Activated effector memory CD4-positive, alpha-beta T cell treated with Interleukin-2 at 50 U/mL for 16 hours (primary cell): Measurements from ENCODE around the gene SOCS2.
"Not testable (repeated sequence)": the region's sequence is repeated elsewhere in the genome, so short reads cannot be mapped to it uniquely, and the experiment has no call there.

Experiments
- DNase-seq: peaks from one replicate; pipeline ENCODE4 v3.0.0-alpha.2; 2020

Gene SOCS2, protein sequence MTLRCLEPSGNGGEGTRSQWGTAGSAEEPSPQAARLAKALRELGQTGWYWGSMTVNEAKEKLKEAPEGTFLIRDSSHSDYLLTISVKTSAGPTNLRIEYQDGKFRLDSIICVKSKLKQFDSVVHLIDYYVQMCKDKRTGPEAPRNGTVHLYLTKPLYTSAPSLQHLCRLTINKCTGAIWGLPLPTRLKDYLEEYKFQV

DNA sequence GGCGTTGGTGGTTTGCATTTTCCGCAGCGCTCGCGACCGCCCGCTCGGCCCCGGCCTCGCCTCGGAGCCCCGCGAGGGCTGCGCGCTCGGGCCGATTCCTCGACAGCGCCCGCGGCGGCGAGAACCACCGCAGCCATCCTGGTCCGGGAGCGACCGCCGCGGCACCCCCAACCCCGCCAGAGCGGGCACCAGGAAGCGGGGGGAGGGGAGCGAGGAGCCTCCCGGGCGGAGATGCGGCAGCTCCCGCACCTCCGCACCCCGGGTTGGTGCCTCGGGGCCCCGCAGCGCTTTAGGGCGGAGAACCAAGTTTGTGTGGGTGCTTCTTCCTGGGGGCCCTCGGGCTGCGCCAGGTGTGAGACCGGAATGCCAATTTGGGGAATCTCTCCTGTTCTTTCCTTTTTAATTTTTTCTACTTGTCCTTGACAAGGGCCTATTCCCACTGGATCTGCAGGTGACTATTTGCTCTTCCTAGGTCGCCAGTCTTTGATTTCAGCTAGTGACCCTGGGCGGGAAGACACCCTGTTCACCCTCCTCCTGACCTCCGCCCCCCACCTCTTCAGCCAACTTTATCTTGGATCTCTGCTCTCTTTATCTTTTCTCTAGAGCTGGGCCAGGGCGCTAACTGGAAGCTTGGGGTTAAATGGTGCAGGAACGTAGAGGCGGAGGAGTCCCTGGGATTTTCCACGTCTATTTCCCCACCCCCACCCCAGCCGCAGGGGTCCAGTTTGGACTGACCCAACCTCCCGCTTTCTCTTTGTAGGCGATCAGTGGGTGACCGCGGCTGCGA, at the start of gene SOCS2:
TSS of gene SOCS2 (plus strand) at position 751 of the 787 bp plus-strand sequence. CDS start 223 bp downstream, outside the sequence.
- DNase-seq = peak; percentile 12

DNA sequence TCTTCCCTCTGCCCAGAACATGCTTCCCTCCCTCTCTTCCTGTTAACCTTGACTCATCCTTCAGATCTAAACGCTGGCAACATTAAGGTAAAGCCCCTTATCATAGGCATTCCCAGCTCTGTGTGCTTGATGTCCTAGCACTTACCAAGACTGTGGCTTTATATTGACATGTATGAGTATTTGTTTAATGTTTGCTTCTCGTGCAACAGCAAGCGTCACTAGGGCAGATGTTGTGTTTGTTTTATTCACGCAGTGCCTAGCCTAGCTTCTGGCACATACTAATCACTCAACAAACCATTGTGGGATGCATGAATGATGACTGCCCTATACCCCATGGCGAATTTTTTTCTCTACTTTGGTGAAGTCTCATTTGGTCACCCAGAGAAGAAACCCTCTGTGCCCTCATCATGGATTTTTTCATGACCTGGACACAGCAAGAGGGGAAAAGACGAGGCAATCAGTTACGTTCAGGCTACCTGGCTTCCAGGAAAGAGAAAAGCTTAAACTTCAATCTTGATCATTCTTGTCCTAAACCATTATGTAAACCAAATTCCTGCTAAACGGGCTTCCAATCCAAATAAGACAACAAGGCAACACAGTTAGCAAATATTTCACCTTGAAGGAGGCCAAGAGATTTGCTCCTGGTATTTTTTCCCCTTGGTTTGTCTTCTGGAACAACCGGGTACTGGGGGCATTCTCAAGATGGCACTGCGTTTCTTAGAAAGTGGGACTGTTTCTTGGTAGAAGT, 47.9 kb upstream of the SOCS2 start:
- no peak for DNase-seq

DNA sequence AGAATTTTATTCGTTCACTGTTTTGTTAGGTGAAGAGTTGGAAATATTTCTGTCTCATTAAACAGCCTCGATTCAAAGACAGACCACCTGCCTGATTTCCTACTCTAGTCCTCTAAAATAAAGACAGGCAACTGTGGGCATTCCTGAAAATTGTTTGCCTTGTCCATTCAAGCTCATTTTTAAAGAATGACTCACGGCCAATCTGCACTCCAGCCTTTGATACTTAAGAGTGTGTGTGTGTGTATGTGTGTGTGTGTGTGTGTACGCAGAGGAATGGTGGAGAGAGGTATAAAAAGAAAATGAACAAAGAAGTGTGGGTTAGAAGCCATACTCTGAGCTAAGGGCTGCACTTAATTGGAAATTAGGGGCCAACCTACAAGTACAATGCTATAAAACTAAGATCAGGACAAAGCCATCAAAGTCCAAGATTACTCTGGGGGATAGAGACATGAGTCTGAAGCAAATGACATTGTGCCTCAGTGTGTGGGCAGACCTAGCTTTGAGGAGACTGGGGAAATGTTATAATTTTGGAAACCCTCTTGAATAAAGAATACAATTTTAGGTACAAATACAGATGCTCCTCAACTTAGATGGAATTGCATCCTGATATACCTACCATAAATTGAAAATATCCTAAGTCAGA, 45.6 kb upstream of the SOCS2 start:
- DNase-seq = no peak

DNA sequence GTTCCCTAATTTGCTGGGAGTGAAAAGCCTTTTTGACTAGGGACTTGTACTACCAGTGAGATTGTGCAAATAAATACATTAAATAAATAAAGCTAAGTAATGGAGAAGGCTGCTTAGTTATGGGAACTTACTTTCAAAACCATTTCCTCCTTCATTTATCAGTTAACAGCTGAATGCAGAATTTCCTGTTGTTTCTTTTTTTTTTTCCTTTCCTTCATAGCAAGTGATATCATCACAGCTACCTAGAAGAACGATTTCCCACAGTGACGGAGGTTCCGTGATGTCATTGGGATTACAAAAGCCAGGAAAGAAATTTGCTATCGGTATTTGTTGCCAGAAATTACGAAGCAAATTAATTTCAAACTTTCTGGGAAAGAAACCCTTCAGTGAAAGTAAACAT, 42.1 kb upstream of the SOCS2 start:
- DNase-seq = no peak

DNA sequence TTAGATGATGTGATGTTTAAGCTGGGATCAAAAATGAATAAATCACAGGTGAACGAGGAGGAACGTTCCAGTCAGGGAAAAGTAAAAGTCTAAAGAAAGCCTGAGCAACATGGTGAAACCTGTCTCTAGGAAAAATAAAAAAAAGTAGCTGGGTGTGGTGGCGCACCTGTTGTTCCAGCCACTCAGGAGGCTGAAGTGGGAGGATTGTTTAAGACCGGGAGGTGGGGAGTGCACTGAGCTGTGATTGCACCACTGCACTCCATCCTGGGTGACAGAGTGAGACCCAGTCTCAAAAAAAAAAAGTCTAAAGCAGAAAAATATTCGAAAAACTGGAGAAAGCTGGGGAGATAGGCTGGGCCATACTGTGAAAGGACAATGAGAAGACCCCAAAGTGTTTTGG, 39.2 kb upstream of the SOCS2 start:
- DNase-seq = no peak

DNA sequence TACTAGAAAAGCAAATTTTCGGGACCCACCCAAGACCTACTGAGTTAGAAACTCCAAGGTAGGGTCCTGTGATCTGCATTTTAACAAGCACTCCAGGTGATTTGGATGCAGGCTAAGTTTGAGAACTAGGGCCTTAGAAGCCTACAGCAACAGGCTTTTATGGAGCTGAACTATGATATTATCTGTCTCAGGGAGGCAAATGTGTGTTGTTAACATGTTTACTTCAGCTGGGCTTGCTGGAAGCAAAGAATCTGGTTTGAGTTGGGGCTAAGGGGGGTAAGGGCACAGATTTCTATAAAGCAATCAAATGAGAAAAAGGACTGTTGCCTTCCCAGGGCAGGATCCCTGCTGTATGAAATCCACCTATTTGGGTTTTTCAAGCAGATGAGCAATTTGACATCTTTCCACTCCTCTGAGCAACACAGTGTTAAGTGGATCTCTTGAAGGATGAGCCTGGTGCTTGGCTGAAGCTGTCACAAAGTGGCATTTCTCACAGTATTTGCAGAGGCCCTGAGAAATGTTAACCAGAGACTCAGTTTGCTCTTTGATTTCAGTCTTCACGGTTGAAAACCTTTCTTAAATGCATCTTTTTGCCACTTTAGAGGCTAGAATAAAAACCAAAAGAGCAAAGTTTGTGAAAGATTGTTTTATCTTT, 36.2 kb upstream of the SOCS2 start:
- no peak for DNase-seq

GRCh38 chr12:93536766-93537488, 35.5 kb upstream of the SOCS2 start:
- no peak for DNase-seq

DNA sequence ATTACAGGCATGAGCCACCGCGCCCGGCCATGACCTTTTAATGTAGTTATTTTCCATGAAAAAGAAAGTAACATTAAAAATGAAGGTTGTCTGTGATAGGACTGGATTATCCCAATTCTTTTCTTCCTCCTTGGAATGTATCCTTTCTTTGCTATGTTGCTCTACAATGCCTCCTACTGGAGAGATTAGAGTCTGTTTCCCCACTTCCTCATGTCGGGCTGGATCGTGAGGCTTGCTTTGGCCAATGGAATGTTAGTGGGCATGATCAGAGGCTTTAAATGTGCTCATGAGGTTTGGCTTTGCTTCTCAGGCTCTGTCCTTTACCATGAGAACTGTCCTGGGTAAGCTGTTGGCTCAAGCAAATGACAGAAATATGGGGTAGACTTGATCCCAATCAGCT, 34.7 kb upstream of the SOCS2 start:
- no peak for DNase-seq

DNA sequence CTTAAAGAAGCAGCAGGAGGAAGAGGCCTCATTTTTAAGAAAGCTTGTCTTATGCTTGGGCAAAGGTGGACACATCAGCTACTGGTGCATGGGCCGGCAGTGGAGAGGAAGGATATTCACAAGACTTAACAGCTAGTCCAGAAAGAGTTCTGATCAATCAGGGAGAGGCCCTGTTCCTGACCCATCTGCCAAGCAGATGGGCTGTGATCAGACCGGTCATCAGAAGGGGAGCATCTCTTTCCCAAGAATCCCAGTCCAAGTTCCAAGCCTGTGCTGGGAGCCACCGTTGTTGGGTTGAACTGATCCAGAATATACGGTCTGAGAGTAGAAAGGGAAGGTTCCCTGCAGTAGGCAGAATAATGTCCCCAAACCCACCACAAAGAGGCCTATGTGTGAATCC, 32.7 kb upstream of the SOCS2 start:
- DNase-seq = no peak

DNA sequence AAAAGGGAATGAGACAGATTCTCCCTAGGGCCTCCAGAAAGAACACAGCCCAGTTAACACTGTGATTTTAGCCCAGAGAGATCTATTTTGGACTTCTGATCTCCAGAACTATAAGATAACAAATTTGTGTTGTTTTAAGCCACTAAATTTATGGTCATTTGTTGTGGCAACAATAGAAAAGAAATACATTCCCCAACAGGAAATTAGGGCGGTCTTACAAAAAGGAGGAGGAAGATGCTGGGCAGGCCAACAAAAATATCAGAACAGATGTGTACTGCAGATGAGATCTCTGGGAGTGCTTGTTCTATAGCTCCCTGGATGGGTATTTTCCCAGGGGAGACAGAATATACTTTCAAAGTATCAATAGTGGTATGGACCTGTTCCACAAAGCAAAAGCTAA, 32.0 kb upstream of the SOCS2 start:
- DNase-seq = no peak

GRCh38 chr12:93541578-93542225, 30.8 kb upstream of the SOCS2 start:
- DNase-seq = no peak

GRCh38 chr12:93547778-93548177, 24.7 kb upstream of the SOCS2 start:
- no peak for DNase-seq

DNA sequence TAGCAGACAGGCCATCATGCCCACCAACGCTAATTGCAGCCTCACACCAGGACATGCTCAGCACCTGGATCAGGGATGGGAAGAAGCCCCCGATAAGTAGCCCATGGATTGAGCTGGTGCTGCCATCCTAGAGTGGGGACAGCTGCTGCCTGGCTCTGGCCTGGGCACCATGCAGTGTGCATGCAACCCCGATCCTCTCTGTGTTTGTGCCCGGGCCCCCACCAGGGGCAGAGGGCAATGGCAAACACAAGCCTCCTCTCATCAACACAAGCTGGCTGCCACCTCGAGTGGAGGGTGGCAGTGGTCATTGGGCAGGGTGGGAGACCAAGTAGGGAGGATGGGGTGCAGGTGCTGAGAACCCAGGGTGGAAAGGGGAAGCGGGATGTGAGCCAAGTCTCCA, 23.3 kb upstream of the SOCS2 start:
- DNase-seq = no peak

DNA sequence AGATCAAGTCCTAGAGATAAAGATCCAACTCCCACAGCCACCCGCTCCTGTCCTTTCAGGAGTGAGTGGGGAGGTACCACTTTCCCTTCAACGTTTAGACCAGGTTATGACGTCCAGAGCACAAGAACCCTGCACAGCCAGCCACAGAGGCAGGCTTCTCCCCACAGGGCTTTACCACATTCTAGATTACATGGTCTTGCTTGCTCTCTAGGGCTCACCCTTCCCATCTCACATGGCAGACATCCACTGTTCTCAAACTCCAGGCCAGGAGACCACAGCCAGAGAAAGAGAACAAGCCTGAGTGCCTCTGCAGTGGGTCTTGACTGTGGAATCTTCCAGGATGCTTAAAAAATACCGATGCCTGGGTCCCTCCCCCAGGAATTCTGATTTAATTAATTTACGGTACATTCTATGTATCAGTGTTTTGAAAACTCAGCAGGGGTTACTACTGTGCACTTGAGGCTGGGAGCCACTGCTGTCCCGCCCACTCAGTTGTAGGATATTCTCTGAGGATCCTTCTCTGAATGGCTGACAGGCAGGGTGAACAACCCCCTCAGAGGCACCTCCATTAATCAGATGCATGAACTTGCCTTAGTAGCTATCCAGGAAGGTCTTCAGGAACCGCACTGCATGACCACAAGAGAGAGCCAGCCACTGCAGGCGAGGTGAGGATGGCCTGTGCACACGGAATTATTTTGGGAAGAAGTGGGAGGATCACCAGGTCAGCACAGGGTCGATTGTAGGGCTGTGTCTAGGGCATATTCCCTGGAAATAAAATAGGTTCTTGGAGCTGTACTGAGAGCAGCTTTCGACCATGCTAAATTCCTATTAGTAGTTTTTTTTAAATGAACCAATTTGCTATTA, 21.5 kb upstream of the SOCS2 start:
- DNase-seq = no peak

GRCh38 chr12:93552427-93552826, 20.0 kb upstream of the SOCS2 start:
- DNase-seq = no peak

GRCh38 chr12:93557879-93558278, 14.6 kb upstream of the SOCS2 start:
- not testable (repeated sequence) for DNase-seq

GRCh38 chr12:93558685-93559084, 13.8 kb upstream of the SOCS2 start:
- DNase-seq = not testable (repeated sequence)

DNA sequence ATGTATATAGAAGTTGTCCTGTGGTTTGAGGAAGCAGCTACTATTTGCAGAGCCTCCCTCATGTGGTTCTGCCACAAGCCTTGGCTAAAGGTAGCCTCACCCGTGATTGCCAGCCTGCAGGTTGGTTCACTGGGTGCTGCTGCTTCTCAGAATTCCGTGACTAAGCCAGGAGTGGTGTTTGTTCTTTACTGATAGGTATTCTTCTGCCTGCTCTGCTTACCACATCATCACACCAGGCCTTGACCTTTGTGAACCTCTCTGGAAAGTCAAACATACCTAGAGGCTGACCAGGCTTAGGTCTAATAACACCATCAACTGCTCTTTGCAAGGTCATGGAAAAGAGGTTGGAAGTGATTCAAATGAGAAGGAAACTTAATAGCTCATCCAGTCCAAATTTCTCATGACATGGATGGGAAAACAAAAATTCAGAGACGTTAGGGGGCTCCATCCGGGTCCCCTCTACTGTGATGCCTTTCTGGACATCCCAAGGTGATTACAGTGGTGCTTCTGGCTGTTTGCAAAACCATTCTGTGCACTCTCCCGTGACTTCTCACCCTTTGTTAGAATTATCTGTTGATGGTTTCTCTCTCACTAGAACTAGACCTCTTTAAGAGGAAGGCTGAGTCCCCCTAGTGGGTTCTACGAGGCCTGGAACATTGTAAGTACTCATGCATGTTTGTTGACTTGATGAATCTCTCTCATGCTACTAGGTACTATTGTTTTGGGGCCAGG, 8.5 kb upstream of the SOCS2 start:
- no peak for DNase-seq

DNA sequence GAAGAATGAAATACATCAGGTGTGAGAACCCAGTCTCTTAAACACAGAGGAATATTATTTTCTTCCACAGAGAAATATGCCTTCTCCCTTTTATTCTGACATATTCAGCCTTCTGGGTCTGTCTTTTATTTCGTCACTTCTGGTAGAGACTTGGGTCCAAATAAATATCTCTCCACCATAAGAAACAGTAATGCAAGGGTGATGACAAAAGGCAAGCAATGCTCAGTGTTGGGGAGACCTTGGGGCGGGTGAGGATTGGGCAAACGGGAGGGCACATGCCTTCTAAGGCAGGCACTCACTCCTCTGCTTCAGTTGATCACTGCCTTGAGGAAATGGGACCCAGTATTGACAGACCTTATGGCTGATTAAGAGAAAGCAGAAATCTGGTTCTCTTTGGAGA, 6.7 kb upstream of the SOCS2 start:
- no peak for DNase-seq

- DNase-seq = no peak
Observed at GRCh38 chr12:93567174-93567573, 5.3 kb upstream of the SOCS2 start.
